ENCODE results near the gene SP110. TPM values are rescaled to one million over a fixed set of nuclear protein-coding genes. Genes with fewer than 3 reads are reported as not detected.

The SP110 gene
- total and polyA plus RNA-seq, 2 experiments from 2014 or later, result 2.3 to 8.2 TPM

DNA sequence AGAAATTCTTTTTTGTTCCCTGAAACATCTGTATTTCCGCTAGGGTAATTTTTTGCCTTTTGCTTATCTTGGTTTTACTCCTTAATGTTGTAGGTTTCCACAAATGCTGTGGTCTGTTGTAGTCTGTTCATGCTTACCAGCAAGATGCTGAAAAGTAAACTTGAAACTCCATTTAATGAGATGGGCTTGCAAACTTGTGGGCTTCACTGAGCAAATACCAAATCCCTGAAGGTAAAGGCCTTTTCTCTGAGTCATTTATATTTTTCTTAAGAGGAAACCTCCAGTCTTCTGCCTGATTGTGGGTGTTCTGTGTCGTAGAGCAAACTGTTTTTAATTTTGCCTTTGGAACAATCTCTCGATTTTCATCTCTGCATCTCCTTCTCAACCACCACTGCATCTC lies 15.1 kb upstream of the SP110 start (continued):
- TF ChIP-seq, protein P1, sequence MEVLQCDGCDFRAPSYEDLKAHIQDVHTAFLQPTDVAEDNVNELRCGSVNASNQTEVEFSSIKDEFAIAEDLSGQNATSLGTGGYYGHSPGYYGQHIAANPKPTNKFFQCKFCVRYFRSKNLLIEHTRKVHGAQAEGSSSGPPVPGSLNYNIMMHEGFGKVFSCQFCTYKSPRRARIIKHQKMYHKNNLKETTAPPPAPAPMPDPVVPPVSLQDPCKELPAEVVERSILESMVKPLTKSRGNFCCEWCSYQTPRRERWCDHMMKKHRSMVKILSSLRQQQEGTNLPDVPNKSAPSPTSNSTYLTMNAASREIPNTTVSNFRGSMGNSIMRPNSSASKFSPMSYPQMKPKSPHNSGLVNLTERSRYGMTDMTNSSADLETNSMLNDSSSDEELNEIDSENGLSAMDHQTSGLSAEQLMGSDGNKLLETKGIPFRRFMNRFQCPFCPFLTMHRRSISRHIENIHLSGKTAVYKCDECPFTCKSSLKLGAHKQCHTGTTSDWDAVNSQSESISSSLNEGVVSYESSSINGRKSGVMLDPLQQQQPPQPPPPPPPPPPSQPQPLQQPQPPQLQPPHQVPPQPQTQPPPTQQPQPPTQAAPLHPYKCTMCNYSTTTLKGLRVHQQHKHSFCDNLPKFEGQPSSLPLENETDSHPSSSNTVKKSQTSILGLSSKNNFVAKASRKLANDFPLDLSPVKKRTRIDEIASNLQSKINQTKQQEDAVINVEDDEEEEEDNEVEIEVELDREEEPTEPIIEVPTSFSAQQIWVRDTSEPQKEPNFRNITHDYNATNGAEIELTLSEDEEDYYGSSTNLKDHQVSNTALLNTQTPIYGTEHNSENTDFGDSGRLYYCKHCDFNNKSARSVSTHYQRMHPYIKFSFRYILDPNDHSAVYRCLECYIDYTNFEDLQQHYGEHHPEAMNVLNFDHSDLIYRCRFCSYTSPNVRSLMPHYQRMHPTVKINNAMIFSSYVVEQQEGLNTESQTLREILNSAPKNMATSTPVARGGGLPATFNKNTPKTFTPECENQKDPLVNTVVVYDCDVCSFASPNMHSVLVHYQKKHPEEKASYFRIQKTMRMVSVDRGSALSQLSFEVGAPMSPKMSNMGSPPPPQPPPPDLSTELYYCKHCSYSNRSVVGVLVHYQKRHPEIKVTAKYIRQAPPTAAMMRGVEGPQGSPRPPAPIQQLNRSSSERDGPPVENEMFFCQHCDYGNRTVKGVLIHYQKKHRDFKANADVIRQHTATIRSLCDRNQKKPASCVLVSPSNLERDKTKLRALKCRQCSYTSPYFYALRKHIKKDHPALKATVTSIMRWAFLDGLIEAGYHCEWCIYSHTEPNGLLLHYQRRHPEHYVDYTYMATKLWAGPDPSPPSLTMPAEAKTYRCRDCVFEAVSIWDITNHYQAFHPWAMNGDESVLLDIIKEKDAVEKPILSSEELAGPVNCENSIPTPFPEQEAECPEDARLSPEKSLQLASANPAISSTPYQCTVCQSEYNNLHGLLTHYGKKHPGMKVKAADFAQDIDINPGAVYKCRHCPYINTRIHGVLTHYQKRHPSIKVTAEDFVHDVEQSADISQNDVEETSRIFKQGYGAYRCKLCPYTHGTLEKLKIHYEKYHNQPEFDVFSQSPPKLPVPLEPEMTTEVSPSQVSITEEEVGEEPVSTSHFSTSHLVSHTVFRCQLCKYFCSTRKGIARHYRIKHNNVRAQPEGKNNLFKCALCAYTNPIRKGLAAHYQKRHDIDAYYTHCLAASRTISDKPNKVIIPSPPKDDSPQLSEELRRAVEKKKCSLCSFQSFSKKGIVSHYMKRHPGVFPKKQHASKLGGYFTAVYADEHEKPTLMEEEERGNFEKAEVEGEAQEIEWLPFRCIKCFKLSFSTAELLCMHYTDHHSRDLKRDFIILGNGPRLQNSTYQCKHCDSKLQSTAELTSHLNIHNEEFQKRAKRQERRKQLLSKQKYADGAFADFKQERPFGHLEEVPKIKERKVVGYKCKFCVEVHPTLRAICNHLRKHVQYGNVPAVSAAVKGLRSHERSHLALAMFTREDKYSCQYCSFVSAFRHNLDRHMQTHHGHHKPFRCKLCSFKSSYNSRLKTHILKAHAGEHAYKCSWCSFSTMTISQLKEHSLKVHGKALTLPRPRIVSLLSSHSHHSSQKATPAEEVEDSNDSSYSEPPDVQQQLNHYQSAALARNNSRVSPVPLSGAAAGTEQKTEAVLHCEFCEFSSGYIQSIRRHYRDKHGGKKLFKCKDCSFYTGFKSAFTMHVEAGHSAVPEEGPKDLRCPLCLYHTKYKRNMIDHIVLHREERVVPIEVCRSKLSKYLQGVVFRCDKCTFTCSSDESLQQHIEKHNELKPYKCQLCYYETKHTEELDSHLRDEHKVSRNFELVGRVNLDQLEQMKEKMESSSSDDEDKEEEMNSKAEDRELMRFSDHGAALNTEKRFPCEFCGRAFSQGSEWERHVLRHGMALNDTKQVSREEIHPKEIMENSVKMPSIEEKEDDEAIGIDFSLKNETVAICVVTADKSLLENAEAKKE (CRISPR knock-in tag; IDR thresholded peaks at IDR 0.05), result no peak
- TF ChIP-seq, protein P2, sequence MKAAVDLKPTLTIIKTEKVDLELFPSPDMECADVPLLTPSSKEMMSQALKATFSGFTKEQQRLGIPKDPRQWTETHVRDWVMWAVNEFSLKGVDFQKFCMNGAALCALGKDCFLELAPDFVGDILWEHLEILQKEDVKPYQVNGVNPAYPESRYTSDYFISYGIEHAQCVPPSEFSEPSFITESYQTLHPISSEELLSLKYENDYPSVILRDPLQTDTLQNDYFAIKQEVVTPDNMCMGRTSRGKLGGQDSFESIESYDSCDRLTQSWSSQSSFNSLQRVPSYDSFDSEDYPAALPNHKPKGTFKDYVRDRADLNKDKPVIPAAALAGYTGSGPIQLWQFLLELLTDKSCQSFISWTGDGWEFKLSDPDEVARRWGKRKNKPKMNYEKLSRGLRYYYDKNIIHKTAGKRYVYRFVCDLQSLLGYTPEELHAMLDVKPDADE (IDR thresholded peaks at IDR 0.05), result no peak
- TF ChIP-seq POLR2AphosphoS5 (IDR thresholded peaks at IDR 0.05; ENCODE audit: low read depth), result no peak
- no peak for TF ChIP-seq ZNF331 (CRISPR knock-in tag; IDR thresholded peaks at IDR 0.05; ENCODE audit: low read depth)
- no peak for TF ChIP-seq ZNF114 (CRISPR knock-in tag; IDR thresholded peaks at IDR 0.05)
- no peak for TF ChIP-seq STAT1 (IDR thresholded peaks at IDR 0.05; ENCODE audit: unreplicated experiment)
- TF ChIP-seq JUNB (IDR thresholded peaks at IDR 0.05; ENCODE audit: unreplicated experiment), result no peak
- TF ChIP-seq NANOG (IDR thresholded peaks at IDR 0.05; ENCODE audit: borderline replicate concordance), result no peak

DNA sequence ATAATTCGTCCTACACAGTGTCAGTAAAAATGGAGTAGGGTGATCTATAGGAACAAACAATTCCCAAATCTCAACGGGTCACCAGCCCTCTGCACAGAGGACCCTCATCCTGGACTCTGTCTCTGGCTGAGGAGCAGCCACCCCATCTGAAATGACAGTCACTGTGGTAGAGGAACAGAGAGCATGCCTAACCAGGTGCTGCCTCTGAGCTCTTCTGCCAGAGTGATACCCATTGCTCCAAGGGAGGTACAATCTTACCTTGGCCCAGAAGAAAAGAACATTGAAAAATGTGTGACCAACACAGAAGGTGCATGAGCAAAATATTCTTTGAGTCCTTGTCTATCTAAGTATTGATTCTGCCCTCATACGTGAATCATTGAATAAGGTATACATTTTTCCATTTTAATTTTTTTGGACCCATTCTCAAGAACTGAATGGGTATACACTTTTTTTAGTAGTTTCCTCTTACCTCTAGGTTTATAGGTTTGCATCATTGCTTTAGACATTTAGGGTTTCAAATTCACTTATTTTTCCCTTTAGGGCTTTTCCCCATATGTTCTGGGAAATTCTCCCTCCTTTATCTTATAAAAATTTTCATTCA lies 14.4 kb upstream of the SP110 start:
- Histone ChIP-seq H3K4me3 (no peak overlapping the region), H3K4me1 (ENCODE audit: insufficient read depth) (0 out of 2 replicates have a peak, but pooled peaks cover 8% of the 10 kb centered on the region), H3K9me2 (ENCODE audit: insufficient read depth) (0 out of 2 replicates have a peak, but pooled peaks cover 4% of the 10 kb centered on the region), H3F3A (replicated peaks; ENCODE audit: low read depth) (no peaks in the 10 kb centered on the region), H3K4me2 (no peak overlapping the region), H4K20me1 (replicated peaks; ENCODE audit: insufficient read depth) (no peaks in the 10 kb centered on the region), H3K36me3 (ENCODE audit: insufficient read depth) (no peaks in the 10 kb centered on the region), H3K79me2 (replicated peaks; ENCODE audit: insufficient read depth) (no peaks in the 10 kb centered on the region), H2AFZ (no peak overlapping the region), H3K27me3 (ENCODE audit: insufficient read depth) (no peaks in the 10 kb centered on the region), H3K27ac (ENCODE audit: low read depth) (no peak overlapping the region)
- ATAC-seq (no peak), DNase-seq (ENCODE audit: low spot score) (no peak)
- Mint-ChIP-seq H3K4me1 (peaks cover 9% of the 10 kb centered on the region; the same call in 2 of the 3 replicates), H3K27ac (no peak overlapping the region), H3K36me3 (ENCODE audit: low read depth) (peaks cover 17% of the 10 kb centered on the region), H3K9me3 (peaks cover 19% of the 10 kb centered on the region), H3K27me3 (ENCODE audit: insufficient read depth, low read depth, poor library complexity) (peaks cover 5% of the 10 kb centered on the region), H3K4me3 (no peak overlapping the region)
- TF ChIP-seq ZNF114 (CRISPR knock-in tag; IDR thresholded peaks at IDR 0.05) (no peak), ZNF331 (CRISPR knock-in tag; IDR thresholded peaks at IDR 0.05; ENCODE audit: low read depth) (no peak), NANOG (IDR thresholded peaks at IDR 0.05; ENCODE audit: borderline replicate concordance) (no peak)
- TF ChIP-seq, protein P1 (CRISPR knock-in tag; IDR thresholded peaks at IDR 0.05), result no peak

All from GM23338 (cell line).